T-helper 22 cell (primary cell): ENCODE data around the gene CENPB.

Experiments
- DNase-seq: peaks from one replicate; pipeline ENCODE4 v3.0.0-alpha.2; 2020; ENCODE audit warnings: low read depth

The CENPB gene

DNA sequence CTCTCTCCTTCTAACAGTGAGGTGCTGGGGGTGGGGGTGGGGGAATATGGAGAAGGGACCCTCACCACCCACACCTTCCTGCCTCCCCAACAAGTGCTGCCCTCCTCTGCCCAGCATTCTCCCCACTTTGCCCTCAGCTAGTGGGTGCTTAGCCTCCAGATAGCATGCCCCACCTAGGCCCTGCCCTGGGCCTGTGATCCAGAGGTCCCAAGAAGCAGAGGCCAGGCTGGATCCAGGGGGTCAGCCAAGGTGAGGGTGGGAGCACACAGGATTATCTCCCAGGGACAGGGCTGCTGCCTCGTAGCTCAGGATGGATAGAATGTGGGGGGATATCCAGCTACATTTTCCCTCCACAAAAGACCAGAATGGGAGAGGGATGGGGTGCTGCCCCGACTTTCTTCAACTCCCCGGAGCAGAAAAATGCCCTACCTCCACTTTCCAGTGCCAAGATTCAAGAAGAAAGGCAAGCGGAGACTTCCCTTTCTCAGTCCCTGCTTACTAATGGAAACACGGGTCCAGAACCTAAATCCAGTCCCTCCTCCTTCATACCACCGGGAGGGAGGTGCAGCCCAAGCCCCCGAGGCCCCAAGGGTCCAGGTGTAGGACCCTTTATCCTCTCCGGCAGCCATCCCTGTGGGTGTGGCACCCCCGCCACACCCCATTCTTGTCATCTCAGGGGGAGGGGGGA is 20.0 kb downstream of the CENPB start:
- no peak for DNase-seq

DNA sequence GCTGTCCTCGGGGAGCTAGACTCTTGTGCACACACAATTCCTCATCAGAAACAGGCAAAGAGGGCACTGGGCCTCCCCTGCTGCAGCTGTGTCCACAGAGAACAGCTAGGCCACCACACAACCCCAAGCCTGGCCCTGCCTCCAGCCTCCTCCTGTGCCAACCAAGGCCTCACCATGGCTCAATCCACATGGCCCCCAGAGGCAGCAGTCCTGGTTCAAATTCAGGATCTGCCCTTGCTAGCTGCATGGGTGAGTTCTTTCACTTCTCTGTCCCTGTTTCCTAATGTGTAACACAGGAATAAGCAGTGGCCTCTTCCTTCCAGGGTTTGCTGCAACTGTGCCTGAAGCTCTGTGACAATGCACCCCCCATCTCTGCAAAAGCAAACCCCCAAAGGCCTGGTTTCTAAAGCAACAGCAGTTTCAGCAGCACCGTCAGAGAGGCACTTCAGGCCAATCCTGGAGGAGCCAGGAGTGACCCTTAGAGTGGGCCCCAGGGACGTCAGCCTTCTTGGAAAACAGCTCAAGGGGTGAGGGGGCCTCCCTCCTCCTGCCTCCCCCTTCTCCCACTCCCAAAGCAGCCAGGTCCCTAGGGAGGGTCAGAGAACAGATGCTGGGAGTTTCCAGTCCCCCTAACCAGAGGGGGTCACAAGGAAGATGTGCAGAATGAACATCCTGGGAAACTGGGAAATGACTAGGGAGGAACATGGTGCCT is 21.2 kb downstream of the CENPB start:
- DNase-seq = no peak

DNA sequence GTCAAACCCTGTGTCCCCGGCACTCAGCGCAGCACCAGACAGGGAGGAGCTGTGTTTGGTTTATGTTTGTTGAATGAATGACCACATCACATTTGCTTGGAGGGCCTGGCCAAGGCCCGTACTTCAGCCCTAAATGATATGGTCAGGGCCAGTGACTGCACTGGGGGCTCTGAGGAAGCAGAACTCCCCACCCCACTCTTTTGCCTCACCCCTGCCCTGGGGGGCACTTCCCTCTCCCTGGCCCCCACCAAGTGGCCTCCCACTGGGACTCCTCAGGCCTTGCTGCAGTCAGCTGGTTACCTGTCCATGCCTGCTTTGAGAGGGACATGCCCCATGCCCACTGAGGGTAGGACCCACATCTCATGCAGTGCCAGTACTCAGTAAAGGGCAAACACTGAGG is 21.9 kb downstream of the CENPB start:
- DNase-seq = no peak

- no peak for DNase-seq
Observed at GRCh38 chr20:3763671-3764601, 22.6 kb downstream of the CENPB start.

- no peak for DNase-seq
Observed at GRCh38 chr20:3760655-3761348, 25.7 kb downstream of the CENPB start.

GRCh38 chr20:3759884-3760283 is 26.7 kb downstream of the CENPB start:
- no peak for DNase-seq

DNA sequence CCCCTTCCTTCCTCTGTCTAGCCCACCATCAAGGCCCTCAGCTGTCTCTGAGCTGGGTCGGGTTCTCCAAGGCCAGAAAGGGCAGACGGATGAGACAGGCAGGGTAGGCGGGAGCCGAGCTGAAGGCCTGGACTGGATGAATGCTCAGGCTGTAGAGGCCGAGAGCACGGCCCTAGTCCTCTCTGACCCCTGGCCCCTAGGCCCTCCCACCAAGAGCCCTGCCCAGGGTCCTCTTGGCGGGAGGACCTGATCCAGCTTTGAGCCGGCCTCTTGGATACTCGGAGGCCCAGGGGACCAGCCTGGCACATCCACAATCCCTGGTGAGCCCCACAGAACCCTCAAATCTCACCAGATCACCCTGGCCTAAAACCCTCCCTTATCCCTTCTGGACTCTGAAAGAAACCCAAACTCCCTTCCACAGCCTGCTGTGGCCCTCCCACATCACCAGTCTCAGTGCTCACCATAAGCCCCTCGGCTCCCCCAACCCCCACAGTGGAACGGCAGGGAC is 27.2 kb downstream of the CENPB start:
- no peak for DNase-seq

GRCh38 chr20:3758566-3758965 is 28.0 kb downstream of the CENPB start:
- no peak for DNase-seq

DNA sequence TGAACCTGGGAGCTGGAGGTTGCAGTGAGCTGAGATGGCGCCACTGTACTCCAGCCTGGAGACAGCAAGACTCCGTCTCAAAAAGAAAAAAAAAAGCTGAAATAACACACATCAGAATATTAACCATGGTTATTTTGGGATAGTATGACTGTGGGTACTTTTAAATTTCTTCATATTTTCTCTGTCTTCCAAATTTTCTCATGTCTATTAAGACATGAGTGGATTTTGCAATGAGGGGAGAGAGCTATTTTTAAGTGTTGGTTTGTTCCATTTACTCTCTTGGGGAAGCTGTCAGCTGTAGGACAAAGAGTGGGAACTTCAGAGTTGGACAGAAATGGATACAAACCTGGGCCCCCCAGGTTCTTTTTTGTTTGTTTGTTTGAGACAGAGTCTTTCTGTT is 29.3 kb downstream of the CENPB start:
- DNase-seq = no peak

DNA sequence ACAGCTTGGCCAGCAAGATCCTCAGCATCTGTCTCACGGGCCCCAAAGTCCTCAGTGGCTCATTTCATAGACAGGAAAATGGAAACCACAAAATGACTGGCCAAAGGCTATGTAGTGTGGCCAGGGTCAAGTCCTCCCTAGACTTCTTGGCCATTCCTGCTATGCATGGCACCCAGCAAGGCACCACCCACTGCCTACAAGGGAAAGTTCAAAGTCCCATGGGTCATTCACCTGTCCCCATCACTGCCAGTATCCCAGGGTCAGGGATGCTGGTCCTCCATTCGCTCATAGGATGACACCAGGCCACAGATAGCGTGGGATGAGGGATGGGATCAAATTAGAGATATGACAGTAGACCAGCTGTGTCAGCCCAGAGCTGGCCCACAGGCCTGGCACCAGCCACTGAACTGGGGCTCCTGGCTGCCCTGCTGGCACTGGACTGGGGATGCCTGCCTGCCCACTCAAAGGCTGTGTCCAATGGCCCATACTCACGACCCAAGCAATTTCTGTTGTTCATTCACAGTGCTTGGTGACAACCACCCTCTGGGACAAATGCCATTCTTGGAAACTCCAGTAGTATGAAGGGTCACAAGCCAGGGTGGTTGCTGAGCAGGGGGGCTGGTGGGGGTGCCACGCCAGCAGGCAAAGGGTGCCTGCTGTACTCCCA is 30.6 kb downstream of the CENPB start:
- DNase-seq = no peak

DNA sequence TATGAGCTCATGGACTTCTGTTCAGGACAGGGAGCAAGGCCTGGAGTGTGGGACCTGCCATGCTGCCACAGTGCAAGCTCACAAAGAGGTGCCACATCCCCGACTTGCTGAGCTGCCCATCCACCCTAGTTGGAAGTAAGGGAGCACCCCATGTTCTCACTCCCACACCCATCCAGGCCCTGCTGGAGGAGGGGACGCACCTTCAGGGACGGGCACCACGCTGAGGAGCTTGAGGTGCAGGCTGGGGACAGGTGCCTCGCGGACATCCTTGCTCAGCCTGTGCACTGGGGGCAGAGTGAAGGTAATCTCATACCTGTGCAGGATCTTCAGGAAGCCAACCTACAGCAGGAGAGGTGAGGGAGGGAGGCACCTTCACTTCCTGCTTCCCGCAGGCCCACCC is 31.3 kb downstream of the CENPB start:
- DNase-seq = no peak

- no peak for DNase-seq
Observed at GRCh38 chr20:3754276-3754630, 32.3 kb downstream of the CENPB start.

DNA sequence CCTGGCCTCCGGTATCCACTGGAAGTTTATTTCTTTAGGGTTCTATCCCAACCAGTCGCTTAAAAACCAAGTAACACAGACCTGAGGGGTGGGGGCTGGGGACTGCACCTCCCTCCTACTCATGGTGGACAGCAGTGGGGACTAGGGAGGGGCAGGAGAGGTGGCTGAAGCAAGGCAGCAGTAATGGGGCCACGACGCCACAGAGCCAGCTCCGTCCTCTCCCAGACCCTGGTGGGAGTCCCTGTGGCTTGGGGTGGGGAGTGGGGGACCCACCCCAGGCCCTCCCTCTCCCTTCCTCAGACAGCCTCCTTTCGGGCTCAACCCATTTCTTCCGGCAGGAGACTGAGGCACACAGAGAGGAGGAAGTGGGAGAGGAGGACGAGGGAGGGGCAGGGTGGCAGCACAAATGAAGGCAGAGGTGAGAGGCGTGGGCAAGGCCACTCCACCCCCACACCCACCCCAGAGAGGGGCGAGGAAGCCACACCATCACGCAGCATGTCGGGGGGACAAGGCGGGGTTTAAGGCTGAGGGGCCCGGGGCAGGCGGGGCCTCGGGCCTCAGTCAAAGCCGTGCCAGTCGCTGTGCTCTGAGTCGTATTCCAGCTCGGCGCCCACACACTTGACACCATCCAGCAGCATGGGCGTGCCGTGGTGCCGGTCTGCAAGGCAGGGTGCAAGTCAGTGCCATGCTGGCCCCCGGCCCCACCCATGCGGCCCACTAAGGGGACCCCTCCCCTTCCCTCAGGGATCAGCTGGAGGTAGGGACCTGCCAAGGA is 32.9 kb downstream of the CENPB start:
- no peak for DNase-seq

GRCh38 chr20:3753098-3753497 is 33.4 kb downstream of the CENPB start:
- DNase-seq = peak; percentile 27

- no peak for DNase-seq
Observed at GRCh38 chr20:3752386-3752759, 34.2 kb downstream of the CENPB start.

- DNase-seq = peak; percentile 34
Observed at GRCh38 chr20:3751675-3752385, 34.7 kb downstream of the CENPB start.

- no peak for DNase-seq
Observed at GRCh38 chr20:3751305-3751674, 35.2 kb downstream of the CENPB start.

DNA sequence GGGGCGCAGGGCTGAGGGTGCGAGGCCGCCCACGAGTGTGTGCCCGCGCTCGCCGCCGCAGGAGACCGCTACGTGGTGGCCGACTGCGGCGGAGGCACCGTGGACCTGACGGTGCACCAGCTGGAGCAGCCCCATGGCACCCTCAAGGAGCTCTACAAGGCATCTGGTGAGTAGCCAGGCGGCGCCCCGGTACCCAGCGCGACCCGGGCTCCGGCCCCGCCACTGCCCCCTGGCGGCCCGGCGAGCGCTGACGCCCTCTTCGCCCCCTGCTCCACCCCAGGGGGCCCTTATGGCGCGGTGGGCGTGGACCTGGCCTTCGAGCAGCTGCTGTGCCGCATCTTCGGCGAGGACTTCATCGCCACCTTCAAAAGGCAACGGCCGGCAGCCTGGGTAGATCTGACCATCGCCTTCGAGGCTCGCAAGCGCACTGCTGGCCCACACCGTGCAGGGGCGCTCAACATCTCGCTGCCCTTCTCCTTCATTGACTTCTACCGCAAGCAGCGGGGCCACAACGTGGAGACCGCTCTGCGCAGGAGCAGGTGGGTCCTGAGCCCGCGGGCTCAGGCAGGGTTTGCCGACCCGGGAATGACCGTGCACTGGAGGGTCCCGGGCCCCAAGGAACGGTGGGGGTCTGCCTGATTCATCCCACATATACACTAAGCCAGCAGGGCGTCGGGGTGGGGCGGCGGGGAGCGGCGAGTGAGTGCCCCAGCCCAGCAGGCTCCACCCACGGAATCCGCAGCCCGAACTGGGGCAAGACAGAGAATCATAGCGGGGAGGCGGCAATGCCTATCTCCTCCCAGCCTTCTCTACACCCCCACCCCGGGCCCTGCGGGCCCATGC is 36.6 kb downstream of the CENPB start:
- no peak for DNase-seq

- no peak for DNase-seq
Observed at GRCh38 chr20:3749087-3749688, 37.4 kb downstream of the CENPB start.
